Measurements from ENCODE around the gene SFTPB. TPM values are rescaled to one million over a fixed set of nuclear protein-coding genes. Genes with fewer than 3 reads are reported as not detected.
"Not testable (repeated sequence)": the region's sequence is repeated elsewhere in the genome, so short reads cannot be mapped to it uniquely, and the experiment has no call there.

Gene SFTPB
- total RNA-seq, 1 donor from 2014 or later = not detected

- Mint-ChIP-seq H3K4me3 (no peak overlapping the region), H3K9me3 (no peaks in the 10 kb centered on the region), H3K4me1 (peaks cover 24% of the 10 kb centered on the region), H3K27ac (no peak overlapping the region), H3K36me3 (no peaks in the 10 kb centered on the region), H3K27me3 (ENCODE audit: insufficient read depth, low read depth) (peaks cover 15% of the 10 kb centered on the region)
- H3K4me3 ChIP-seq = no peak overlapping the region
- H3K9ac ChIP-seq = no peak overlapping the region
- H2AFZ ChIP-seq (replicated peaks) = no peak overlapping the region
- no peak for TF ChIP-seq EZH2 (IDR thresholded peaks at IDR 0.05)
- TF ChIP-seq, protein P1, sequence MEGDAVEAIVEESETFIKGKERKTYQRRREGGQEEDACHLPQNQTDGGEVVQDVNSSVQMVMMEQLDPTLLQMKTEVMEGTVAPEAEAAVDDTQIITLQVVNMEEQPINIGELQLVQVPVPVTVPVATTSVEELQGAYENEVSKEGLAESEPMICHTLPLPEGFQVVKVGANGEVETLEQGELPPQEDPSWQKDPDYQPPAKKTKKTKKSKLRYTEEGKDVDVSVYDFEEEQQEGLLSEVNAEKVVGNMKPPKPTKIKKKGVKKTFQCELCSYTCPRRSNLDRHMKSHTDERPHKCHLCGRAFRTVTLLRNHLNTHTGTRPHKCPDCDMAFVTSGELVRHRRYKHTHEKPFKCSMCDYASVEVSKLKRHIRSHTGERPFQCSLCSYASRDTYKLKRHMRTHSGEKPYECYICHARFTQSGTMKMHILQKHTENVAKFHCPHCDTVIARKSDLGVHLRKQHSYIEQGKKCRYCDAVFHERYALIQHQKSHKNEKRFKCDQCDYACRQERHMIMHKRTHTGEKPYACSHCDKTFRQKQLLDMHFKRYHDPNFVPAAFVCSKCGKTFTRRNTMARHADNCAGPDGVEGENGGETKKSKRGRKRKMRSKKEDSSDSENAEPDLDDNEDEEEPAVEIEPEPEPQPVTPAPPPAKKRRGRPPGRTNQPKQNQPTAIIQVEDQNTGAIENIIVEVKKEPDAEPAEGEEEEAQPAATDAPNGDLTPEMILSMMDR (IDR thresholded peaks at IDR 0.05) = no peak
- TF ChIP-seq EZH2phosphoT487 (IDR thresholded peaks at IDR 0.05) = no peak
- H3F3A ChIP-seq (ENCODE audit: low read depth) = peaks cover 4% of the 10 kb centered on the region
- H3K27me3 ChIP-seq = no peaks in the 10 kb centered on the region
- no peaks in the 10 kb centered on the region for H3K79me2 ChIP-seq (ENCODE audit: low read depth)
- H3K4me1 ChIP-seq = peaks cover 22% of the 10 kb centered on the region
- H3K4me2 ChIP-seq = no peak overlapping the region
- no peak for DNase-seq (ENCODE audit: low spot score)
- no peaks in the 10 kb centered on the region for H4K20me1 ChIP-seq (ENCODE audit: low read depth)
- H3K9me3 ChIP-seq (ENCODE audit: low read depth) = no peaks in the 10 kb centered on the region
- H3K27ac ChIP-seq = no peak overlapping the region
- H3K36me3 ChIP-seq = no peaks in the 10 kb centered on the region
These were observed 46.8 kb upstream of the SFTPB start for GRCh38 chr2:85714841-85715240.

- peaks cover 22% of the 10 kb centered on the region for H3K4me1 ChIP-seq
- not testable (repeated sequence) for H3K9ac ChIP-seq; H3K36me3 ChIP-seq; H3K27ac ChIP-seq; H3K4me3 ChIP-seq; H3K9me3 Mint-ChIP-seq; H3K27me3 ChIP-seq; H4K20me1 ChIP-seq (ENCODE audit: low read depth); H3K27ac Mint-ChIP-seq; DNase-seq (ENCODE audit: low spot score); H3F3A ChIP-seq (ENCODE audit: low read depth); H3K4me3 Mint-ChIP-seq; H3K79me2 ChIP-seq (ENCODE audit: low read depth); H2AFZ ChIP-seq (replicated peaks); H3K4me2 ChIP-seq; H3K36me3 Mint-ChIP-seq; H3K9me3 ChIP-seq (ENCODE audit: low read depth)
- Mint-ChIP-seq H3K4me1 (peaks cover 24% of the 10 kb centered on the region), H3K27me3 (ENCODE audit: insufficient read depth, low read depth) (peaks cover 15% of the 10 kb centered on the region)
These were observed 46.4 kb upstream of the SFTPB start for GRCh38 chr2:85714421-85714820.

GRCh38 chr2:85713836-85714235 is 45.8 kb upstream of the SFTPB start:
- Mint-ChIP-seq H3K27ac (no peak overlapping the region), H3K36me3 (no peaks in the 10 kb centered on the region), H3K27me3 (ENCODE audit: insufficient read depth, low read depth) (peaks cover 15% of the 10 kb centered on the region), H3K9me3 (no peaks in the 10 kb centered on the region), H3K4me3 (no peak overlapping the region), H3K4me1 (peaks cover 24% of the 10 kb centered on the region)
- H2AFZ ChIP-seq (replicated peaks) = no peak overlapping the region
- peaks cover 4% of the 10 kb centered on the region for H3F3A ChIP-seq (ENCODE audit: low read depth)
- no peaks in the 10 kb centered on the region for H3K9me3 ChIP-seq (ENCODE audit: low read depth)
- no peak for DNase-seq (ENCODE audit: low spot score)
- H3K9ac ChIP-seq = no peak overlapping the region
- peaks cover 22% of the 10 kb centered on the region for H3K4me1 ChIP-seq
- no peaks in the 10 kb centered on the region for H4K20me1 ChIP-seq (ENCODE audit: low read depth)
- H3K79me2 ChIP-seq (ENCODE audit: low read depth) = no peaks in the 10 kb centered on the region
- H3K4me2 ChIP-seq = no peak overlapping the region
- no peaks in the 10 kb centered on the region for H3K27me3 ChIP-seq
- H3K27ac ChIP-seq = no peak overlapping the region
- H3K4me3 ChIP-seq = no peak overlapping the region
- no peak for TF ChIP-seq EZH2 (IDR thresholded peaks at IDR 0.05)
- TF ChIP-seq EZH2phosphoT487 (IDR thresholded peaks at IDR 0.05) = no peak
- TF ChIP-seq, protein P1 (IDR thresholded peaks at IDR 0.05) = no peak
- no peaks in the 10 kb centered on the region for H3K36me3 ChIP-seq

GRCh38 chr2:85712849-85713612 is 45.0 kb upstream of the SFTPB start:
- TF ChIP-seq EZH2phosphoT487 (IDR thresholded peaks at IDR 0.05) = no peak
- TF ChIP-seq, protein P1 (IDR thresholded peaks at IDR 0.05) = no peak
- TF ChIP-seq EZH2 (IDR thresholded peaks at IDR 0.05) = no peak
- Histone ChIP-seq H3K36me3 (no peaks in the 10 kb centered on the region), H3K79me2 (ENCODE audit: low read depth) (no peaks in the 10 kb centered on the region), H3K4me2 (no peak overlapping the region), H3K27ac (no peak overlapping the region), H4K20me1 (ENCODE audit: low read depth) (no peaks in the 10 kb centered on the region), H3K4me3 (no peak overlapping the region), H3K9me3 (ENCODE audit: low read depth) (no peaks in the 10 kb centered on the region), H3K4me1 (peaks cover 22% of the 10 kb centered on the region), H3K9ac (no peak overlapping the region), H2AFZ (replicated peaks) (no peak overlapping the region), H3K27me3 (peaks cover 4% of the 10 kb centered on the region), H3F3A (ENCODE audit: low read depth) (peaks cover 4% of the 10 kb centered on the region)
- Mint-ChIP-seq H3K4me1 (peaks cover 23% of the 10 kb centered on the region), H3K27me3 (ENCODE audit: insufficient read depth, low read depth) (peaks cover 15% of the 10 kb centered on the region), H3K4me3 (no peak overlapping the region), H3K9me3 (no peaks in the 10 kb centered on the region), H3K27ac (no peak overlapping the region), H3K36me3 (no peaks in the 10 kb centered on the region)
- DNase-seq (ENCODE audit: low spot score) = no peak
